H54 (cell line): ENCODE measurements around the gene SRRM4.
"Not testable (repeated sequence)": the region's sequence is repeated elsewhere in the genome, so short reads cannot be mapped to it uniquely, and the experiment has no call there.

Experiments used
- DNase-seq: peaks from one replicate; pipeline ENCODE4 v3.0.0; 2011; ENCODE audit warnings: low spot score, mixed read lengths; ENCODE audit not compliant: insufficient read length
- FAIRE-seq: peaks from 3 replicates; lab custom pipeline; 2011; peaks lifted over from hg19 to GRCh38; lab: Jason Lieb, UNC
- POLR2A ChIP-seq: IDR thresholded peaks from 2 replicates; pipeline ENCODE4 v1.6.1; 2011; ENCODE audit warnings: low read depth, mild to moderate bottlenecking, low read length

SRRM4 gene

DNA sequence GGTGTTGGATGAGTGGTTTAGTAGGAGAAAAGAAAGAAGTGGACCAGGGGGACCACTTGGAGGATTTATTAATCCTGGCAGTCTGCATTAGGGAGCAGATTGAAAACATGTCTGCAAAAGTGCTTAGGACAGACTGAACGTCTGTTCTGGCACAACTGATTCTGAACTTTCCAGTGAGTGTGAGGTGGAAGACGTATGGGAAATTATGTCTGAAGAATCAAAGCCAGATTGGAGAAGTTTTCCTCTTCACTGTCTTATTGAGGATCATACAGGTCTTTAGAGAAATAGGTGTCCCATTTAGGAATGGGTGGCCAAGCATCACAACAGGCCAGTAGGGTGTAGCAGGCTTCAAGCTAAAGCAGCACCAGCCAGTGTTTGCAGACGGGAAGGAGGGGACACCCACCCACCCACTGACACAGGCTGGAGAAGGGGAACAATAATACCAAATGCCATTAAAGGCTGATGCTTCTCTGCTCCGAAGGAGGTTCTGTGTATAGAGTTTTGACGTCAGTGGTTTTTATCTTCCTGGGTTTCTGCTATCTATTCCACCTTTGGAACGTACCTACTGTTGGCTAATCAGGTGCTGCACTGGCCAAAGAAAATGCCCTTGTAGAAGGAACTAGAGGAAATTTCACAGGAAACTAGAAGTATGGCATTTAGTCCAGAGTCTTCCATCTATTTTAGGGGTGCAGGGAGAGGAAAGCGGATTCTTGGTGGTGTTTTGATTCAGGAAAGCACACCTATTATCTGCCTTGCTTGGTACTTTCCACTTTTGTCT, 1.8 kb downstream of the SRRM4 start:
- no peak for FAIRE-seq
- no peak for DNase-seq
- no peak for TF ChIP-seq POLR2A

DNA sequence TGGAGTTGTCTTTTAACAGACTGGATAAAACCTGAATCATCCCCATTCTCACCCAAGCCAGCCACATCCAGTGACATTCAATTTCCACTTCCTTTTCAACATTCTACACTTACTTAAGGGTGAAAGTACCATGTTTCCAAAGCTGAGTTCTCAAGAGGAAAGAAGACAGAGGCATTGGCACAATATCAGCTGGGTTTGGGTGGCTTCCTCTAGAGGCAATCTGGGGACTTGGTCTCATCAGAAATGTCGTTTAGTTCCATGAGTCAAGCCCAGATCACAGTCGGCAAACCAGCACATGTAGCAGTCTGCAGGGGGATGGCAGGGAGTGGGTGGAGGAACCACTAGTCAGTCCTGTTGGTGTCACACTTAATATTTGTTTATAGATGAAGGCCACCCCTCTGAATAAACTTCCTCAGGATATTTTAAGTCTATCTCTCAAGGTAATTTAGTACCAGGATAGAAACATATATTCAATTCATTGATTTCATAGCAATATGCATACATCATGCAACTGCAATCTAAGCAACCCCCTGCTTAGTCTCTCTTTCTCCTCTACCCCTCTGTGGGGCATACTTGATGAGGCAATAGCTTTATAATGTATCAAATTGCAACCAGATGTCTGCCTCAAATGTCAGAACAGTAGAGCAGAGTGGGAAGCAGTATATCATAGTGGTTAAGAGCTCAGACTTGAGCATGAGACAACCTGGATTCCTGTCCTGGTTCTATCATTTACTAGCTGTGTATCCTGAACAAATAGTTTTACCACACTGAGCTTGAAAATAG, 3.0 kb downstream of the SRRM4 start:
- DNase-seq (no peak), FAIRE-seq (no peak)
- no peak for TF ChIP-seq POLR2A

- TF ChIP-seq POLR2A: no peak
- FAIRE-seq (no peak), DNase-seq (no peak)
These were observed 4.7 kb downstream of the SRRM4 start for GRCh38 chr12:118986050-118986449.

- no peak for TF ChIP-seq POLR2A
- no peak for FAIRE-seq
- no peak for DNase-seq
These were observed 17.8 kb downstream of the SRRM4 start for GRCh38 chr12:118999107-118999506.

GRCh38 chr12:119005085-119005484, 23.7 kb downstream of the SRRM4 start:
- no peak for TF ChIP-seq POLR2A
- no peak for DNase-seq
- FAIRE-seq: no peak

GRCh38 chr12:119005913-119006312, 24.6 kb downstream of the SRRM4 start:
- no peak for DNase-seq
- TF ChIP-seq POLR2A: no peak
- no peak for FAIRE-seq

- DNase-seq (no peak), FAIRE-seq (no peak)
- no peak for TF ChIP-seq POLR2A
These were observed 25.4 kb downstream of the SRRM4 start for GRCh38 chr12:119006746-119007145.

- DNase-seq, FAIRE-seq: not testable (repeated sequence)
These were observed 26.9 kb downstream of the SRRM4 start for GRCh38 chr12:119008273-119008672.

DNA sequence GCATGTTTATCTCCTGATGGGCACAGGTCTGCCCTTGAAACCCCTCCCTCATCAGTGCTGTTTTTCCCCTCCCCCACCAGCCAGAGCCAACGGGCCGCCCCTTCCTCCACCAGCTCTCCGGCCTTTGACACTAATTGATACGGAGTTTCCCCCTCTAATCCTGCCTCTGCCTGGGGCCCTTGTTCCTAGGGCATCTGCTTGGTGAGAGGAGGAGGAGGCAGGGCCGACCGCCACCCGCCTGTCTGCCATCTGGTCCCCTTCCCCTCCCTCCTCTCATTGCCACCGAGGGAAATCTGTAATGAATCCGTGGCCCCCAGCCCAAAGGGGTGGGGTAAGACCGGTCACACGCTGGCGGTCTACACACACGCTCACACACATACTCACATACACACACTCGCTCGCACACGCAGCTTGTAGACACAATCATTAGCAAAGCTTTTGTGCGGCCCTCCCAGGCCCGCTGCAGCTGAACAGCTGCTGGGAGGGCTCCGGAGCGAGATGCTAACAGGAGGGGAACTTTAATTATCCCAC, 27.4 kb downstream of the SRRM4 start:
- TF ChIP-seq POLR2A: no peak
- FAIRE-seq (no peak), DNase-seq (no peak)

DNA sequence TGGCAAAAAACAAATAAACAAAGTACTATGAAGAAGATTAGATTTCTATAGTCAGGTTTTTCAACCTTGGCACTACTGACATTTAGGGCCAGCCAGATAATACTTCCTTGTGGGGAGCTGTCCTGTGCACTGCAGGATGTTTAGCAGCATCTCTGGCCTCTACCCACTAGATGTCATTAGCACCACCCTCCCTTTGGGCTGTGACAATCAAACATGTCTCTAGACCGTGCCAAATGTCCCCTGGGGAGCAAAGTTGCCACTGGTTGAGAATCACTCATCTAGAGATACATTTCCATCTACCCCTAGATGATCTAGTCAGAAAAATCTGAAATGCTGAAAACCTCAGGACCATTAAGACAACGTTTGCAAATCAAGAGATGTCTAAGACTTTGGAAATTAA, 29.9 kb downstream of the SRRM4 start:
- DNase-seq: no peak
- FAIRE-seq: no peak
- no peak for TF ChIP-seq POLR2A

DNA sequence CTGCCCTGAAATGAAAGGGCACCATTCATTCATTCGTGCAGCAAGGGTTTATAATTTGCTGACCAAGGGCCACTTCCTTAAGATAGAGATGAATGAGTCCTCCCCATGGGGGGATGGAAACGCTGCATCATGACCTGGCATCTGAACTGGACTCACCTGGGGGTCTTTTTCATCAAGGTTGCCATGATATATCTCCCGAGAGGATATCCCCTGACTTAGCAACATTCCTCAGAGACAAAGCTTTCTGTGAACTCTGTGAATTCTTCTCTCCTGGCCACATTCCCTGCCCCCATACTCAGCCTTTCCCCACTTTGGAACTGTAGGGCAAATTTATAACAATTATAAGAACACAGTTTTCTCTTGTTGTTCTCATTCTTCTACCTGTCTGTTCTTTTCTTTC, 30.8 kb downstream of the SRRM4 start:
- no peak for DNase-seq
- no peak for FAIRE-seq
- TF ChIP-seq POLR2A: no peak

DNA sequence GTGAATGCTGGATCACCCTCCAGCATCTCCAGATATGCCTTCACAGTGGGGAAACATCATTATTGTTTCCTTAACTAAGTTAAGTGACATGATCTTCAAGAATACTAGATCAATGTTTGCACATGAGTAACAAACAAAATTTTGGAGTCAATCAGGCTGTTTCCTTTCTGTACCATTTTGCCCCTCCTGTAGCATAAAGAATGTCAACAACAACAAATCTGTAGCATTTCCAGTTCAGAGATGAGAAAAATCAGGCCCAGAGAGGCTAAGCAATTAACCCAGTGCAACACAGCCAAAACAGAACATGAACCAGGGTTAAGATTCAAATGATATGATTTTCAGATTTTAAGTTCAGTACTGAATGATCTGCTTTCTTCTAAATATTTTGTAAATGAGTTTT, 31.7 kb downstream of the SRRM4 start:
- FAIRE-seq (no peak), DNase-seq (no peak)
- TF ChIP-seq POLR2A: no peak

GRCh38 chr12:119014368-119014767, 33.0 kb downstream of the SRRM4 start:
- FAIRE-seq (no peak), DNase-seq (no peak)
- no peak for TF ChIP-seq POLR2A

DNA sequence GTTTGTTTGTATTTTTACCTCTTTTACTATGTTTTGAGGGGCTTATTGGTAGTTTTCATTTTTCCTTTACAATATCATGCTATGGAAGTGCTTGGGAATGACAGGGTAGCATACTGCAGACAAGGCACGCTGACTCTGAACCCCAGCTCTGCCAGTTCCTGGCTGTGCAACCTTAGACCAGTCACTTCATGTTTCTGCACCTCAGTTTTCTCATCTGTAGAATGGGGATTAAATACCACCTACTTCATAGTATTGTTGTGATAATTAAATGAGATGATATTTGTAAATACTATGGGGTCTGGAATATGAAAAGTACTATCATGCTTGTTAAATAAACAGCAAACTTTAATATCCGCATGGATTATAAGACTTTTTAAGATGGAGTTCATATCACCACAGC, 35.4 kb downstream of the SRRM4 start:
- FAIRE-seq: no peak

More for the DNA sequence above, 35.4 kb downstream of the SRRM4 start:
- no peak for DNase-seq
- TF ChIP-seq POLR2A: no peak
